GM12878 (cell line): ENCODE results near the gene RASSF8. TPM values are rescaled to one million over a fixed set of nuclear protein-coding genes. Genes with fewer than 3 reads are reported as not detected.

Experiments used
- ATAC-seq: fragments of 200-7000 bp; cut with Tn5 transposase; 3 replicates; pipeline ENCODE4 v1.9.1; 2020; ENCODE audit warnings: mild to moderate bottlenecking, moderate library complexity
- BruUV-seq: library from RNA; stranded (reverse); fragments of 400-500 nt; replicated peaks from 2 replicates; lab custom pipeline; 2021; lab: Mats Ljungman, UMichigan
- CTCF ChIA-PET: fragments of 300-600 bp; sonication (Branson Sonifier 250); formaldehyde crosslinking; extraction: SDS; loops from one replicate; lab custom pipeline; 2021; ENCODE audit warnings: inconsistent platforms; lab: Yijun Ruan, JAX
- POLR2A ChIA-PET: fragments of 350-600 bp; formaldehyde crosslinking; extraction: SDS; loops from one replicate; lab custom pipeline; 2021; ENCODE audit warnings: inconsistent platforms; lab: Charles Lee
- RAD21 ChIA-PET: fragments of 300-600 bp; sonication (Branson Sonifier 250); formaldehyde crosslinking; loops from one replicate; lab custom pipeline; 2023; ENCODE audit warnings: antibody characterized with exemption; ENCODE audit not compliant: unreplicated experiment; lab: Charles Lee
- SMC1A ChIA-PET: fragments of 300-600 bp; sonication (Branson Sonifier 250); formaldehyde crosslinking; loops from one replicate; lab custom pipeline; 2023; ENCODE audit not compliant: unreplicated experiment, uncharacterized antibody; lab: Charles Lee
- DNase-seq: peaks from one replicate; pipeline ENCODE4 v3.0.0-alpha.2; 2011; ENCODE audit warnings: low read depth, low spot score
- FAIRE-seq: peaks from 3 replicates; lab custom pipeline; 2011; peaks lifted over from hg19 to GRCh38; lab: Jason Lieb, UNC
- H2AFZ ChIP-seq: 2 replicates; pipeline ENCODE4 v1.6.0; 2011; ENCODE audit warnings: low read depth, low read length, control low read depth; ENCODE audit not compliant: control insufficient read depth
- H3K27ac ChIP-seq: 2 replicates; pipeline ENCODE4 v1.5.1; 2011; ENCODE audit warnings: control low read depth; ENCODE audit not compliant: control insufficient read depth, insufficient read depth
- H3K27me3 ChIP-seq, 2 experiments: replicated peaks in 1 of 2; 2 replicates each; pipeline versions ENCODE4 v1.6.0 to v1.6.1; 2011; ENCODE audit warnings: low read length in 1 of 2; ENCODE audit not compliant: control insufficient read depth in 2 of 2, insufficient read depth in 2 of 2
- H3K36me3 ChIP-seq, 2 experiments: 2 replicates each; pipeline ENCODE4 v1.5.1; 2011; ENCODE audit warnings: low read length in 1 of 2; ENCODE audit not compliant: control insufficient read depth in 2 of 2, insufficient read depth in 2 of 2
- H3K4me1 ChIP-seq: 2 replicates; pipeline ENCODE4 v1.6.1; 2011; ENCODE audit warnings: mild to moderate bottlenecking, low read length, moderate library complexity, mixed read lengths; ENCODE audit not compliant: control insufficient read depth, insufficient read depth
- H3K4me2 ChIP-seq: 2 replicates; pipeline ENCODE4 v1.6.0; 2011; ENCODE audit warnings: control low read depth; ENCODE audit not compliant: control insufficient read depth, insufficient read depth
- H3K4me3 ChIP-seq: fragments of 200-600 bp; sonication (generic); 2 replicates; pipeline ENCODE4 v1.5.1; 2016
- H3K79me2 ChIP-seq: 2 replicates; pipeline ENCODE4 v1.6.0; 2011; ENCODE audit warnings: low read length; ENCODE audit not compliant: control insufficient read depth, insufficient read depth
- H3K9ac ChIP-seq: 2 replicates; pipeline ENCODE4 v1.8.0; 2011; ENCODE audit warnings: low read length, control low read depth, mixed read lengths; ENCODE audit not compliant: control insufficient read depth, insufficient read depth
- H3K9me3 ChIP-seq: replicated peaks from 3 replicates; pipeline ENCODE4 v1.5.1; 2011; ENCODE audit warnings: mild to moderate bottlenecking, low read length; ENCODE audit not compliant: control insufficient read depth, insufficient read depth
- H4K20me1 ChIP-seq: 2 replicates; pipeline ENCODE4 v1.6.0; 2011; ENCODE audit not compliant: control insufficient read depth, insufficient read depth
- ASH2L ChIP-seq: fragments of 300-600, 200-600 bp; sonication (generic); IDR thresholded peaks from 2 replicates; pipeline ENCODE4 v1.6.1; 2017; ENCODE audit warnings: low read depth, mild to moderate bottlenecking, borderline replicate concordance
- ATF2 ChIP-seq: IDR thresholded peaks from 2 replicates; pipeline ENCODE4 v1.6.1; 2012; ENCODE audit warnings: low read length, inconsistent platforms
- ATF7 ChIP-seq: fragments of 450-650 bp; IDR thresholded peaks from 2 replicates; pipeline ENCODE4 v1.6.1; 2016; ENCODE audit warnings: low read depth, mild to moderate bottlenecking
- BCL3 ChIP-seq: IDR thresholded peaks from 2 replicates; pipeline ENCODE4 v1.6.1; 2011; ENCODE audit warnings: borderline replicate concordance, low read depth, mild to moderate bottlenecking, moderate library complexity, low read length; ENCODE audit not compliant: insufficient read depth, poor library complexity, severe bottlenecking
- BRCA1 ChIP-seq: IDR thresholded peaks from 2 replicates; pipeline ENCODE4 v1.6.1; 2011; ENCODE audit warnings: low read depth, low read length, improper control_type of control experiment
- CEBPB ChIP-seq, 2 experiments: fragments of 150-350 bp in 1 of 2; IDR thresholded peaks; 2 replicates each; pipeline ENCODE4 v1.6.1; 2012 to 2014; ENCODE audit warnings: low read depth in 2 of 2, low read length in 2 of 2, borderline replicate concordance in 1 of 2, inconsistent platforms in 1 of 2
- ETV6 ChIP-seq, 2 experiments: fragments of 450-650 bp in 1 of 2; IDR thresholded peaks in 1 of 2; conservative IDR thresholded peaks in 1 of 2; 2 replicates each; pipeline ENCODE4 v1.6.1; 2014; ENCODE audit warnings: antibody characterized with exemption in 1 of 2, borderline replicate concordance in 1 of 2, low read depth in 1 of 2, mild to moderate bottlenecking in 1 of 2, moderate library complexity in 1 of 2
- IRF4 ChIP-seq: IDR thresholded peaks from 2 replicates; pipeline ENCODE4 v1.6.1; 2011; ENCODE audit warnings: low read depth, low read length
- IRF5 ChIP-seq: fragments of 450-650 bp; IDR thresholded peaks from 2 replicates; pipeline ENCODE4 v1.6.1; 2017; ENCODE audit warnings: borderline replicate concordance
- LARP7 ChIP-seq: fragments of 450-650 bp; IDR thresholded peaks from 2 replicates; pipeline ENCODE4 v1.6.1; 2017; ENCODE audit warnings: mild to moderate bottlenecking
- MLLT1 ChIP-seq: fragments of 450-650 bp; IDR thresholded peaks from 2 replicates; pipeline ENCODE4 v1.6.1; 2016; ENCODE audit warnings: mild to moderate bottlenecking
- PAX5 ChIP-seq: IDR thresholded peaks from 2 replicates; pipeline ENCODE4 v1.6.1; 2011; ENCODE audit warnings: low read depth, low read length, borderline replicate concordance
- PAX8 ChIP-seq: fragments of 450-650 bp; IDR thresholded peaks from 2 replicates; pipeline ENCODE4 v1.6.1; 2017; ENCODE audit warnings: mild to moderate bottlenecking, moderate library complexity
- POU2F2 ChIP-seq: IDR thresholded peaks from 3 replicates; pipeline ENCODE4 v1.6.1; 2011; ENCODE audit warnings: low read depth, mild to moderate bottlenecking, low read length, borderline replicate concordance
- SPI1 ChIP-seq: IDR thresholded peaks from 2 replicates; pipeline ENCODE4 v1.6.1; 2011; ENCODE audit warnings: low read depth, mild to moderate bottlenecking, low read length, moderate library complexity, borderline replicate concordance; ENCODE audit not compliant: insufficient read depth
- SUZ12 ChIP-seq: fragments of 200-600 bp; sonication (generic); IDR thresholded peaks from one replicate; pipeline ENCODE4 v1.6.1; 2018; ENCODE audit warnings: antibody characterized with exemption, mild to moderate bottlenecking; ENCODE audit not compliant: unreplicated experiment
- TCF3 ChIP-seq: IDR thresholded peaks from 2 replicates; pipeline ENCODE4 v1.6.1; 2012; ENCODE audit warnings: low read depth, mild to moderate bottlenecking, low read length, borderline replicate concordance; ENCODE audit not compliant: insufficient read depth
- YBX1 ChIP-seq: fragments of 450-650 bp; IDR thresholded peaks from 2 replicates; pipeline ENCODE4 v1.6.1; 2016; ENCODE audit warnings: antibody characterized with exemption
- YY1 ChIP-seq: IDR thresholded peaks from 2 replicates; pipeline ENCODE4 v1.6.1; 2011; ENCODE audit warnings: low read depth, mild to moderate bottlenecking, low read length
- WGBS: methylation state at CpG from one replicate; pipeline ENCODE4 v1.1.6; 2016; ENCODE audit warnings: low lambda C conversion rate; ENCODE audit not compliant: insufficient replicate concordance, insufficient coverage; ENCODE audit errors: missing lambda C conversion rate; 5-methylcytosine and 5-hydroxymethylcytosine counted together
- in situ Hi-C: fragments of 300-500 bp; cut with MboI; formaldehyde crosslinking; loops from 9 replicates; pipeline ENCODE4 v1.14.3; 2018; ENCODE audit warnings: mixed read lengths
- intact Hi-C: fragments of 100-400 bp; cut with micrococcal nuclease; formaldehyde crosslinking; loops from one replicate; pipeline ENCODE4 v1.14.2; 2022; ENCODE audit not compliant: unreplicated experiment
- polyA plus RNA-seq, 11 experiments: library from polyadenylated mRNA; depleted of rRNA in 4 of 11; unstranded in 6 of 11; stranded (reverse) in 5 of 11; fragments of >200 nt; fragmentation: Nextera tagmentation in 4 of 11; fragmentation: Illumina TruSeq in 1 of 11; extraction: Ambion mirVana in 4 of 11; extraction: Trizol in 1 of 11; gene quantifications; 1 replicate in 1 of 11; 2 replicates in 10 of 11; pipeline versions ENCODE4 v1.2.1 to v1.2.3, GENCODE V29; 2011 to 2016; ENCODE audit warnings: inconsistent platforms in 2 of 11, missing spikeins in 2 of 11, low read depth in 1 of 11
- total RNA-seq, 4 experiments: library from RNA; depleted of rRNA in 3 of 4; stranded (reverse); fragments of >200 nt in 3 of 4; fragmentation: Illumina TruSeq in 1 of 4; extraction: Trizol in 1 of 4; gene quantifications; 2 replicates each; pipeline versions ENCODE4 v1.2.1 to v1.2.3, GENCODE V29; 2013 to 2021

Gene RASSF8
- total and polyA plus RNA-seq, 10 of the 15 experiments (the other 5 are each of a cell fraction or from before 2014, with no cell fraction given): 0.06 to 0.18 (median 0.08) TPM; not detected in 6

GRCh38 chr12:26088998-26089397 is 130.5 kb downstream of the RASSF8 start:
- Histone ChIP-seq H3K9me3 (no peaks in the 10 kb centered on the region), H3K4me1 (no peaks in the 10 kb centered on the region), H3K36me3 (no peaks in the 10 kb centered on the region), H3K9ac (no peak overlapping the region), H3K4me3 (no peak overlapping the region), H3K27ac (no peak overlapping the region), H3K4me2 (no peak overlapping the region; the same call in 1 of the 2 replicates), H4K20me1 (no peaks in the 10 kb centered on the region), H3K79me2 (no peaks in the 10 kb centered on the region), H2AFZ (no peak overlapping the region), H3K27me3 (no peaks in the 10 kb centered on the region)
- in situ Hi-C loops (no loop called here), intact Hi-C loops (no loop called here)
- peak; percentile 67 for DNase-seq
- peak; percentile 98 for FAIRE-seq
- ChIA-PET POLR2A (interaction anchor here (0.5 kb wide), 1 partner anchor 924 kb away, joined by 3 read pairs; no protein-coding TSS in a partner anchor), RAD21 (interaction anchor here (0.6 to 1.5 kb wide), 5 partner anchors 10 to 525 kb away, joined by 3 to 7 read pairs (median 3); no protein-coding TSS in a partner anchor), SMC1A (interaction anchor here (0.7 to 1.9 kb wide), 8 partner anchors 8 to 366 kb away, joined by 3 to 8 read pairs (median 3); no protein-coding TSS in a partner anchor), CTCF (interaction anchor here (0.6 to 3.3 kb wide), 9 partner anchors 10 to 564 kb away, joined by 3 to 20 read pairs (median 4); no protein-coding TSS in a partner anchor)
- WGBS: 3% methylated on average over 2 of the region's 2 CpGs
- no TSS peak for BruUV-seq
- ATAC-seq: peak; percentile 98
- TF ChIP-seq ASH2L (no peak), IRF4 (peak; percentile 59; the same call in 1 of the 2 replicates), ATF7 (no peak), PAX8 (no peak), POU2F2 (peak; percentile 76; the same call in 1 of the 3 replicates), YBX1 (no peak), PAX5 (peak; percentile 12; the same call in 1 of the 2 replicates), ATF2 (peak; percentile 61; the same call in 1 of the 2 replicates), LARP7 (no peak), CEBPB (IDR thresholded peaks at IDR 0.05; ENCODE audit: borderline replicate concordance in 1 of 2, low read depth in 2 of 2, low read length in 2 of 2) (peak; percentile 85 to 93; a peak in 3 of 4 replicates), MLLT1 (no peak), YY1 (peak; percentile 84), SUZ12 (no peak), BCL3 (no peak), BRCA1 (no peak), TCF3 (0 out of 2 replicates have a peak, but pooled peaks have one; percentile 40), SPI1 (no peak), ETV6 (conservative IDR thresholded peaks at IDR 0.05 in 1 of 2, IDR thresholded peaks at IDR 0.05 in 1 of 2; ENCODE audit: borderline replicate concordance in 1 of 2, low read depth in 1 of 2) (no peak), IRF5 (no peak)
